Kasumi-1 (cell line): ENCODE results near the gene LIF.
"Not testable (repeated sequence)": the region's sequence is repeated elsewhere in the genome, so short reads cannot be mapped to it uniquely, and the experiment has no call there.

Experiments used
- DNase-seq, 2 experiments: peaks; one replicate each; lab custom pipeline; 2025; lab: John Stamatoyannopoulos, UW

LIF gene

GRCh38 chr22:30241576-30242371, 4.8 kb downstream of the LIF start:
- no peak for DNase-seq

- DNase-seq = no peak
These were observed 5.8 kb downstream of the LIF start for GRCh38 chr22:30240541-30241417.

- no peak for DNase-seq
These were observed 6.8 kb downstream of the LIF start for GRCh38 chr22:30239488-30240405.

- no peak for DNase-seq
These were observed 7.7 kb downstream of the LIF start for GRCh38 chr22:30238661-30239487.

- DNase-seq = no peak
These were observed 8.4 kb downstream of the LIF start for GRCh38 chr22:30238136-30238535.

- DNase-seq = no peak
These were observed 9.7 kb downstream of the LIF start for GRCh38 chr22:30236875-30237274.

- DNase-seq = no peak
These were observed 10.8 kb downstream of the LIF start for GRCh38 chr22:30235687-30236170.

- DNase-seq = no peak
These were observed 11.6 kb downstream of the LIF start for GRCh38 chr22:30234786-30235470.

- DNase-seq = not testable (repeated sequence)
These were observed 12.2 kb downstream of the LIF start for GRCh38 chr22:30234325-30234724.

GRCh38 chr22:30233582-30233981, 13.0 kb downstream of the LIF start:
- DNase-seq = no peak

- DNase-seq = no peak
These were observed 13.8 kb downstream of the LIF start for GRCh38 chr22:30232716-30233218.

GRCh38 chr22:30230787-30231461, 15.6 kb downstream of the LIF start:
- no peak for DNase-seq

- no peak for DNase-seq
These were observed 16.2 kb downstream of the LIF start for GRCh38 chr22:30230330-30230729.

GRCh38 chr22:30228509-30229359, 17.8 kb downstream of the LIF start:
- no peak for DNase-seq

GRCh38 chr22:30227438-30228228, 18.9 kb downstream of the LIF start:
- DNase-seq = no peak

GRCh38 chr22:30226192-30226832, 20.2 kb downstream of the LIF start:
- no peak for DNase-seq

- DNase-seq = no peak
These were observed 21.2 kb downstream of the LIF start for GRCh38 chr22:30225220-30225927.
